Jurkat, Clone E6-1 (cell line): ENCODE measurements around the gene CCN2.

Source experiments
- DNase-seq: peaks from one replicate; pipeline ENCODE4 v3.0.0-alpha.2; 2011; ENCODE audit warnings: low read depth, low spot score
- H3K4me3 ChIP-seq: 2 replicates; pipeline ENCODE4 v1.5.1; 2011; ENCODE audit warnings: mild to moderate bottlenecking, low read length, control low read depth, moderate library complexity

CCN2 gene

GRCh38 chr6:131970076-131970859 lies 19.1 kb upstream of the CCN2 start:
- no peak for DNase-seq
- H3K4me3 ChIP-seq = no peak overlapping the region

- no peak overlapping the region for H3K4me3 ChIP-seq
- DNase-seq = no peak
These were observed 17.5 kb upstream of the CCN2 start for GRCh38 chr6:131968656-131969055.

- H3K4me3 ChIP-seq = no peak overlapping the region
- no peak for DNase-seq
These were observed 16.8 kb upstream of the CCN2 start for GRCh38 chr6:131967948-131968347.

- no peak overlapping the region for H3K4me3 ChIP-seq
- no peak for DNase-seq
These were observed 15.3 kb upstream of the CCN2 start for GRCh38 chr6:131966443-131966842.

- no peak overlapping the region for H3K4me3 ChIP-seq
- no peak for DNase-seq
These were observed 11.9 kb upstream of the CCN2 start for GRCh38 chr6:131963063-131963462.

- H3K4me3 ChIP-seq = no peak overlapping the region
- DNase-seq = no peak
These were observed 9.4 kb upstream of the CCN2 start for GRCh38 chr6:131960371-131961133.

GRCh38 chr6:131958542-131959470 lies 7.6 kb upstream of the CCN2 start:
- DNase-seq = no peak
- H3K4me3 ChIP-seq = no peak overlapping the region

- H3K4me3 ChIP-seq = no peak overlapping the region
- no peak for DNase-seq
These were observed 6.9 kb upstream of the CCN2 start for GRCh38 chr6:131958095-131958494.

GRCh38 chr6:131955876-131956275 lies 4.7 kb upstream of the CCN2 start:
- H3K4me3 ChIP-seq = no peak overlapping the region
- DNase-seq = no peak

GRCh38 chr6:131955192-131955591 lies 4.0 kb upstream of the CCN2 start:
- DNase-seq = no peak
- H3K4me3 ChIP-seq = no peak overlapping the region

- no peak for DNase-seq
- no peak overlapping the region for H3K4me3 ChIP-seq
These were observed 3.6 kb upstream of the CCN2 start for GRCh38 chr6:131954775-131955107.

GRCh38 chr6:131954059-131954774 lies 3.0 kb upstream of the CCN2 start:
- H3K4me3 ChIP-seq = no peak overlapping the region
- no peak for DNase-seq

- H3K4me3 ChIP-seq = no peak overlapping the region
- DNase-seq = no peak
These were observed 1.8 kb upstream of the CCN2 start for GRCh38 chr6:131952886-131953509.

- DNase-seq = no peak
- no peak overlapping the region for H3K4me3 ChIP-seq
These were observed 531 bp upstream of the CCN2 start for GRCh38 chr6:131951576-131952230.

- DNase-seq = no peak
- no peak overlapping the region for H3K4me3 ChIP-seq
These were observed 1.0 kb downstream of the CCN2 start for GRCh38 chr6:131949909-131950766.

- no peak overlapping the region for H3K4me3 ChIP-seq
These were observed 1.6 kb downstream of the CCN2 start for GRCh38 chr6:131949620-131949908.

More at GRCh38 chr6:131949620-131949908, 1.6 kb downstream of the CCN2 start:
- DNase-seq = no peak
